Ishikawa (cell line): ENCODE data around the gene SIVA1.

Experiments used
- CEBPB ChIP-seq: IDR thresholded peaks from 2 replicates; pipeline ENCODE4 v1.6.1; 2012
- CREB1 ChIP-seq: IDR thresholded peaks from 2 replicates; pipeline ENCODE4 v1.6.1; 2012; ENCODE audit warnings: low read depth
- EGR1 ChIP-seq: IDR thresholded peaks from 2 replicates; pipeline ENCODE4 v1.6.1; 2012
- EP300 ChIP-seq: IDR thresholded peaks from 2 replicates; pipeline ENCODE4 v1.6.1; 2012; ENCODE audit warnings: borderline replicate concordance
- NFIC ChIP-seq: IDR thresholded peaks from 2 replicates; pipeline ENCODE4 v1.6.1; 2012
- RAD21 ChIP-seq: IDR thresholded peaks from 2 replicates; pipeline ENCODE4 v1.6.1; 2012; ENCODE audit warnings: low read depth
- TAF1 ChIP-seq: IDR thresholded peaks from 2 replicates; pipeline ENCODE4 v1.6.1; 2012; ENCODE audit warnings: low read depth, mild to moderate bottlenecking
- USF1 ChIP-seq: IDR thresholded peaks from 2 replicates; pipeline ENCODE4 v1.6.1; 2012
- YY1 ChIP-seq: IDR thresholded peaks from 2 replicates; pipeline ENCODE4 v1.6.1; 2012; ENCODE audit warnings: low read depth
- ZBTB7A ChIP-seq: IDR thresholded peaks from 2 replicates; pipeline ENCODE4 v1.6.1; 2012; ENCODE audit warnings: low read depth
- TF ChIP-seq, protein P1 (sequence below): IDR thresholded peaks from 2 replicates; pipeline ENCODE4 v1.6.1; 2012; ENCODE audit warnings: low read depth, mild to moderate bottlenecking
- TF ChIP-seq, protein P2 (sequence below): IDR thresholded peaks from 2 replicates; pipeline ENCODE4 v1.6.1; 2012

DNA sequence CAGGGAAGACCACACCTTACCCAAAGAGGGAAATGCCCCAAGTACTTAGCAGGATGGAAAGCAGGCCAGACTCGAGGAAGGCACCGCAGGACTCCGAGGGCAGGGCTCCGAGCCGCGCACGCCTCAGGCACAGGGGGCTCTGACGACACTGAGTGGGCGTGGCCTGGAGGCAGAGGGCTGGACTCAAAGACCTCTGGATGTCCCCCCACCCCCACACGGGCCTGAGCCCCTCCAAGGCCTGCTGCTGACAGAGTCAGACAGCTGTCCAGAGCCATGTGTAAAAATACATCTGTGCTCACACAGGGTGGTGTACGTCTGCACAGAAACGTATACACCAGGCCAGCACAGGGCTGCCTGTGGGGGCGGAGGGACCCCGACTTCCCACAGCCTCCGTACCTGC is 41.2 kb downstream of the SIVA1 start:
- no peak for TF ChIP-seq CREB1
- TF ChIP-seq EP300: no peak
- no peak for TF ChIP-seq CEBPB
- TF ChIP-seq, protein P1, sequence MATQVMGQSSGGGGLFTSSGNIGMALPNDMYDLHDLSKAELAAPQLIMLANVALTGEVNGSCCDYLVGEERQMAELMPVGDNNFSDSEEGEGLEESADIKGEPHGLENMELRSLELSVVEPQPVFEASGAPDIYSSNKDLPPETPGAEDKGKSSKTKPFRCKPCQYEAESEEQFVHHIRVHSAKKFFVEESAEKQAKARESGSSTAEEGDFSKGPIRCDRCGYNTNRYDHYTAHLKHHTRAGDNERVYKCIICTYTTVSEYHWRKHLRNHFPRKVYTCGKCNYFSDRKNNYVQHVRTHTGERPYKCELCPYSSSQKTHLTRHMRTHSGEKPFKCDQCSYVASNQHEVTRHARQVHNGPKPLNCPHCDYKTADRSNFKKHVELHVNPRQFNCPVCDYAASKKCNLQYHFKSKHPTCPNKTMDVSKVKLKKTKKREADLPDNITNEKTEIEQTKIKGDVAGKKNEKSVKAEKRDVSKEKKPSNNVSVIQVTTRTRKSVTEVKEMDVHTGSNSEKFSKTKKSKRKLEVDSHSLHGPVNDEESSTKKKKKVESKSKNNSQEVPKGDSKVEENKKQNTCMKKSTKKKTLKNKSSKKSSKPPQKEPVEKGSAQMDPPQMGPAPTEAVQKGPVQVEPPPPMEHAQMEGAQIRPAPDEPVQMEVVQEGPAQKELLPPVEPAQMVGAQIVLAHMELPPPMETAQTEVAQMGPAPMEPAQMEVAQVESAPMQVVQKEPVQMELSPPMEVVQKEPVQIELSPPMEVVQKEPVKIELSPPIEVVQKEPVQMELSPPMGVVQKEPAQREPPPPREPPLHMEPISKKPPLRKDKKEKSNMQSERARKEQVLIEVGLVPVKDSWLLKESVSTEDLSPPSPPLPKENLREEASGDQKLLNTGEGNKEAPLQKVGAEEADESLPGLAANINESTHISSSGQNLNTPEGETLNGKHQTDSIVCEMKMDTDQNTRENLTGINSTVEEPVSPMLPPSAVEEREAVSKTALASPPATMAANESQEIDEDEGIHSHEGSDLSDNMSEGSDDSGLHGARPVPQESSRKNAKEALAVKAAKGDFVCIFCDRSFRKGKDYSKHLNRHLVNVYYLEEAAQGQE: no peak
- TF ChIP-seq EGR1: no peak
- TF ChIP-seq USF1: no peak
- TF ChIP-seq RAD21: no peak
- TF ChIP-seq ZBTB7A: no peak
- TF ChIP-seq TAF1: no peak
- no peak for TF ChIP-seq YY1
- TF ChIP-seq NFIC: no peak
- TF ChIP-seq, protein P2, sequence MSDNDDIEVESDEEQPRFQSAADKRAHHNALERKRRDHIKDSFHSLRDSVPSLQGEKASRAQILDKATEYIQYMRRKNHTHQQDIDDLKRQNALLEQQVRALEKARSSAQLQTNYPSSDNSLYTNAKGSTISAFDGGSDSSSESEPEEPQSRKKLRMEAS: no peak
